ENCODE data around the gene CDC25B.

The CDC25B gene

DNA sequence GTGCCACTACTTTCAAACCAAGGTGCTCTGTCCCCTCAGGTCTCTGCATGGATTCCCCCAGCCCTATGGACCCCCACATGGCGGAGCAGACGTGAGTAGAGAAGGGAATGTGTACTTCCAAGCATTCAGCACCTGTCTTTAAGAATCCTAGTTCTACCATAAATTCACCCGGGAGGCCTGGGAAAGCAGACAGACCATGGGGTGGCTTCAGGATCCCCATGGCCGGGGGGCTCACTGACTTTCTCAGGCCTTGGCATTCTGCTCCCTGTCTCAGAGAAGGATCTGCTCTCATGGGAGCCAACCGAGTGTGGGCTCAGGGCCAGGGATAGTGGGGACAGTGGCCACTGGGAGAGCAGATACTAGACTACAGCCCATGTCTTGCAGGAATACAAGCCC is 2.3 kb downstream of the CDC25B start (continued):
- TF ChIP-seq, protein P1, sequence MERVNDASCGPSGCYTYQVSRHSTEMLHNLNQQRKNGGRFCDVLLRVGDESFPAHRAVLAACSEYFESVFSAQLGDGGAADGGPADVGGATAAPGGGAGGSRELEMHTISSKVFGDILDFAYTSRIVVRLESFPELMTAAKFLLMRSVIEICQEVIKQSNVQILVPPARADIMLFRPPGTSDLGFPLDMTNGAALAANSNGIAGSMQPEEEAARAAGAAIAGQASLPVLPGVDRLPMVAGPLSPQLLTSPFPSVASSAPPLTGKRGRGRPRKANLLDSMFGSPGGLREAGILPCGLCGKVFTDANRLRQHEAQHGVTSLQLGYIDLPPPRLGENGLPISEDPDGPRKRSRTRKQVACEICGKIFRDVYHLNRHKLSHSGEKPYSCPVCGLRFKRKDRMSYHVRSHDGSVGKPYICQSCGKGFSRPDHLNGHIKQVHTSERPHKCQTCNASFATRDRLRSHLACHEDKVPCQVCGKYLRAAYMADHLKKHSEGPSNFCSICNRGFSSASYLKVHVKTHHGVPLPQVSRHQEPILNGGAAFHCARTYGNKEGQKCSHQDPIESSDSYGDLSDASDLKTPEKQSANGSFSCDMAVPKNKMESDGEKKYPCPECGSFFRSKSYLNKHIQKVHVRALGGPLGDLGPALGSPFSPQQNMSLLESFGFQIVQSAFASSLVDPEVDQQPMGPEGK (tag by site-specific recombination; IDR thresholded peaks at IDR 0.05), result no peak
- TF ChIP-seq ZNF596 (tag by site-specific recombination; IDR thresholded peaks at IDR 0.05) (no peak), ZEB2 (tag by site-specific recombination; IDR thresholded peaks at IDR 0.05) (no peak), ZNF558 (tag by site-specific recombination; IDR thresholded peaks at IDR 0.05) (no peak), ZBTB17 (tag by site-specific recombination; IDR thresholded peaks at IDR 0.05) (no peak), ZNF501 (tag by site-specific recombination; IDR thresholded peaks at IDR 0.05) (no peak), SCRT1 (tag by site-specific recombination; IDR thresholded peaks at IDR 0.05; ENCODE audit: borderline replicate concordance) (no peak), ZNF157 (tag by site-specific recombination; IDR thresholded peaks at IDR 0.05) (no peak)
- TF ChIP-seq, protein P2, sequence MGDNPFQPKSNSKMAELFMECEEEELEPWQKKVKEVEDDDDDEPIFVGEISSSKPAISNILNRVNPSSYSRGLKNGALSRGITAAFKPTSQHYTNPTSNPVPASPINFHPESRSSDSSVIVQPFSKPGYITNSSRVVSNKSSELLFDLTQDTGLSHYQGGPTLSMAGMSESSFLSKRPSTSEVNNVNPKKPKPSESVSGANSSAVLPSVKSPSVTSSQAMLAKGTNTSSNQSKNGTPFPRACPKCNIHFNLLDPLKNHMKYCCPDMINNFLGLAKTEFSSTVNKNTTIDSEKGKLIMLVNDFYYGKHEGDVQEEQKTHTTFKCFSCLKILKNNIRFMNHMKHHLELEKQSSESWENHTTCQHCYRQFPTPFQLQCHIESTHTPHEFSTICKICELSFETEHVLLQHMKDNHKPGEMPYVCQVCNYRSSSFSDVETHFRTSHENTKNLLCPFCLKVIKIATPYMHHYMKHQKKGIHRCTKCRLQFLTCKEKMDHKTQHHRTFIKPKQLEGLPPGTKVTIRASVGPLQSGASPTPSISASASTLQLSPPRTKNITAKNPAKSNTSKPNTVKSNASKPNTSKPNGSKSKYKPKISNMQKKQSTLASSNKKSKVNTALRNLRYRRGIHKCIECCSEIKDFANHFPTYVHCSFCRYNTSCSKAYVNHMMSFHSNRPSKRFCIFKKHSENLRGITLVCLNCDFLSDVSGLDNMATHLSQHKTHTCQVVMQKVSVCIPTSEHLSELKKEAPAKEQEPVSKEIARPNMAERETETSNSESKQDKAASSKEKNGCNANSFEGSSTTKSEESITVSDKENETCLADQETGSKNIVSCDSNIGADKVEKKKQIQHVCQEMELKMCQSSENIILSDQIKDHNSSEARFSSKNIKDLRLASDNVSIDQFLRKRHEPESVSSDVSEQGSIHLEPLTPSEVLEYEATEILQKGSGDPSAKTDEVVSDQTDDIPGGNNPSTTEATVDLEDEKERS (tag by site-specific recombination; IDR thresholded peaks at IDR 0.05), result no peak
- TF ChIP-seq, protein P3, sequence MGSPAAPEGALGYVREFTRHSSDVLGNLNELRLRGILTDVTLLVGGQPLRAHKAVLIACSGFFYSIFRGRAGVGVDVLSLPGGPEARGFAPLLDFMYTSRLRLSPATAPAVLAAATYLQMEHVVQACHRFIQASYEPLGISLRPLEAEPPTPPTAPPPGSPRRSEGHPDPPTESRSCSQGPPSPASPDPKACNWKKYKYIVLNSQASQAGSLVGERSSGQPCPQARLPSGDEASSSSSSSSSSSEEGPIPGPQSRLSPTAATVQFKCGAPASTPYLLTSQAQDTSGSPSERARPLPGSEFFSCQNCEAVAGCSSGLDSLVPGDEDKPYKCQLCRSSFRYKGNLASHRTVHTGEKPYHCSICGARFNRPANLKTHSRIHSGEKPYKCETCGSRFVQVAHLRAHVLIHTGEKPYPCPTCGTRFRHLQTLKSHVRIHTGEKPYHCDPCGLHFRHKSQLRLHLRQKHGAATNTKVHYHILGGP (tag by site-specific recombination; IDR thresholded peaks at IDR 0.05), result no peak
- TF ChIP-seq, protein P4, sequence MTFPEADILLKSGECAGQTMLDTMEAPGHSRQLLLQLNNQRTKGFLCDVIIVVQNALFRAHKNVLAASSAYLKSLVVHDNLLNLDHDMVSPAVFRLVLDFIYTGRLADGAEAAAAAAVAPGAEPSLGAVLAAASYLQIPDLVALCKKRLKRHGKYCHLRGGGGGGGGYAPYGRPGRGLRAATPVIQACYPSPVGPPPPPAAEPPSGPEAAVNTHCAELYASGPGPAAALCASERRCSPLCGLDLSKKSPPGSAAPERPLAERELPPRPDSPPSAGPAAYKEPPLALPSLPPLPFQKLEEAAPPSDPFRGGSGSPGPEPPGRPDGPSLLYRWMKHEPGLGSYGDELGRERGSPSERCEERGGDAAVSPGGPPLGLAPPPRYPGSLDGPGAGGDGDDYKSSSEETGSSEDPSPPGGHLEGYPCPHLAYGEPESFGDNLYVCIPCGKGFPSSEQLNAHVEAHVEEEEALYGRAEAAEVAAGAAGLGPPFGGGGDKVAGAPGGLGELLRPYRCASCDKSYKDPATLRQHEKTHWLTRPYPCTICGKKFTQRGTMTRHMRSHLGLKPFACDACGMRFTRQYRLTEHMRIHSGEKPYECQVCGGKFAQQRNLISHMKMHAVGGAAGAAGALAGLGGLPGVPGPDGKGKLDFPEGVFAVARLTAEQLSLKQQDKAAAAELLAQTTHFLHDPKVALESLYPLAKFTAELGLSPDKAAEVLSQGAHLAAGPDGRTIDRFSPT (tag by site-specific recombination; IDR thresholded peaks at IDR 0.05), result no peak

DNA sequence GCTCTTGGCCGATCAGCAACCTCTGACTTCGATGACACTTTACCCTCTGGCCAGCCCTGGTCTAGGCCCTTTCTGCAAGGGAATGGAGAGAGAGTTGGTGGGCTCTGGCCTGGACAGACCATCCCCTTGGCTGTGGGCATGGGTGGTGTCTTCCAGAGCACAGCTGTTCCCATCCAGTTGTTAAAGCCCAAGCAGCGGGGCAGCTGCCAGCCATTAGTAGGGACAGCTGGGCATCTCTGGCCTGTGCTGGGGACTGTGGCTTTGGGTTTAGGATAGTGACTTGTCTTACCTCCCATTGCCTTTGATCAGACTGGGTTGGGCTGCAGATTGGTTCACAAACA is 2.8 kb downstream of the CDC25B start:
- no peak overlapping the region for H3K4me3 ChIP-seq (ENCODE audit: low read depth, low read length)
- POLR2A ChIA-PET, result no interaction called here

More for the DNA sequence above, 2.8 kb downstream of the CDC25B start:
- no peaks in the 10 kb centered on the region for H3K9me3 ChIP-seq (ENCODE audit: control insufficient read depth, insufficient read depth, low read depth, low read length)
- CTCF ChIA-PET, result interaction anchor here (0.6 to 0.9 kb wide), 2 partner anchors 21 to 57 kb away, joined by 6 read pairs; partner anchors contain the start of gene AP5S1
- no peak for TF ChIP-seq ZNF37A (tag by site-specific recombination; IDR thresholded peaks at IDR 0.05)
- TF ChIP-seq, protein P5, sequence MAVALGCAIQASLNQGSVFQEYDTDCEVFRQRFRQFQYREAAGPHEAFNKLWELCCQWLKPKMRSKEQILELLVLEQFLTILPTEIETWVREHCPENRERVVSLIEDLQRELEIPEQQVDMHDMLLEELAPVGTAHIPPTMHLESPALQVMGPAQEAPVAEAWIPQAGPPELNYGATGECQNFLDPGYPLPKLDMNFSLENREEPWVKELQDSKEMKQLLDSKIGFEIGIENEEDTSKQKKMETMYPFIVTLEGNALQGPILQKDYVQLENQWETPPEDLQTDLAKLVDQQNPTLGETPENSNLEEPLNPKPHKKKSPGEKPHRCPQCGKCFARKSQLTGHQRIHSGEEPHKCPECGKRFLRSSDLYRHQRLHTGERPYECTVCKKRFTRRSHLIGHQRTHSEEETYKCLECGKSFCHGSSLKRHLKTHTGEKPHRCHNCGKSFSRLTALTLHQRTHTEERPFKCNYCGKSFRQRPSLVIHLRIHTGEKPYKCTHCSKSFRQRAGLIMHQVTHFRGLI (tag by site-specific recombination; IDR thresholded peaks at IDR 0.05), result 0 out of 2 replicates have a peak, but pooled peaks have one; percentile 21
- peaks cover 12% of the 10 kb centered on the region for H3K4me1 ChIP-seq (ENCODE audit: control insufficient read depth, insufficient read depth, low read length)
- H3K27ac ChIP-seq (ENCODE audit: extremely low read depth, low read depth, low read length), result no peak overlapping the region
- H3K36me3 ChIP-seq (ENCODE audit: control insufficient read depth in 2 of 2, insufficient read depth in 1 of 2, low read length in 2 of 2), result peaks cover 19 to 66% of the 10 kb centered on the region in 2 experiments

Data from HEK293 (cell line).